GM18499 (cell line): Measurements from ENCODE around the gene SHISA9.

Source experiments
- ATAC-seq: cut with Tn5 transposase; IDR thresholded peaks from one replicate; pipeline ENCODE4 v1.9.1; 2021; ENCODE audit warnings: moderate number of reproducible peaks; ENCODE audit not compliant: insufficient read depth, unreplicated experiment

The SHISA9 gene

DNA sequence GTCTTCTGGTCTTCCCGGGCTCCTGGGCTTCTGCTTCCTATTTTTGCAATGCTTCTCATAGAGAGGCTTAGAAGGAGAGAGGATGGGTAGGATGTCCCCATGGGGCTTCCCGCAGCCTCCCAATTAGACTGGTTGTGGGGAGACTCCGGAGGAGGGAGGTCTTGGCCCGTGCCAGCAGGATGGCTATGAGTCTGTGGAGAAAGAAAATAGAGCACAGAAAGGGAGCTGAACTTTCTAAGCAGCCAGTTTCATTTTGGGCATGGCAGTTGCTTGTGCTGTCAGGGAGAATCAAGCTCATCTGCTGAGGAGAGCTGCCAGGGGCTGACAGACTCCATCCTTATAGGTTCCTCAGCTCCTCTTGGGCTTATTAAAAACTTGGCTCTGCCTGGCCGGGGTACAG is 204.0 kb downstream of the SHISA9 start:
- no peak for ATAC-seq

DNA sequence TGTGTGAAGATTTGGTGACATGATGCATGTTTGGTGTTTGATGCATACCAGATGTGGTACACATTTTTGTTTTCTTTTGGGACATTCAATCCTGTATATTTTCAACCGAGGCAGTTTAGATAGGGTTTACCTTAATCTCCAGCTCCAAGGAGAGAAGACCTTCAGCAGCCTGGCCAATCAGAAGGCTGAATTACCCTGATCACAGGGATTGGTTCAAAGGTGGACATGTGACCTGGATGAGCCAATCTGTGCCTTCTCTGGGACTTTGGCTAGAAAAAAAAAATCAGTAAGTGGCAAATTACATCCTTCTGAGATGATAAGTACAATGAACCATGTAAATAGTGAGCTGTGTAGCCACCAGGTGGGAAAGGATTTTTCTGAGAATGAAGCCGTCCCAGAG is 205.1 kb downstream of the SHISA9 start:
- ATAC-seq = no peak

DNA sequence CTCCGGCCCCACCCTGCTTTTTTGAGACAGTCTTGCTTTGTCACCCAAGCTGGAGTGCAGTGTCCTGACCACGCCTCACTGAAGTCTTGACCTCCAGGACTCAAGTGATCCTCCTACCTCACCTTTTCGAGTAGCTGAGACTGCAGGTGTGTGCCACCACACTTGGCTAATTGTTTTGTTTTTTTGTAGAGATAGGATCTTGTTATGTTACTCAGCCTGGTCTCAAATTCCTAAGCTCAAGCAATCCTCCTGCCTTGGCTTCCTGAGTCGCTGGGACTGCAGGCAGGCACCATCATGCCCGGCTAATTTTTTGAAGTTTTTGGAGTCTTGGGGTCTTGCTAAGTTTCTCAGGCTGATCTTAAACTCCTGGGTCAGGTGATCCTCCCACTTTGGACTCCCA is 206.7 kb downstream of the SHISA9 start:
- no peak for ATAC-seq

DNA sequence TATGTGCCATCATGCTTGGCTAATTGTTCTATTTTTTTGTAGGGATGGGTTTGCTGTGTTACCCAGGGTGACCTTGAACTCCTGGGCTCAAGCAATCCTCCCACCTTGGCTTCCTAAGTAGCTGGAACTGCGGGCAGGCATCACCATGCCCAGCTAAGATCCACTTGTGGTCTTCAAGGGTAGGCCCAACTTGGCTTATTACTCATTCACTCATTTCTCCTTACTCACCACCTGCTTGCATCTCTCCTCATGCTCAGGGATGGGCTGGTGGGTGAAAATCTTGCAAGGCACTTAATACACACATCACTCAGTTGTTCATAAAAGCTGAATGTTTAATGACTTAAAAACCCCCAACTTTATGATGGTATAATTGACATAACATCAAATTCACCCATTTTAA is 207.8 kb downstream of the SHISA9 start:
- no peak for ATAC-seq

DNA sequence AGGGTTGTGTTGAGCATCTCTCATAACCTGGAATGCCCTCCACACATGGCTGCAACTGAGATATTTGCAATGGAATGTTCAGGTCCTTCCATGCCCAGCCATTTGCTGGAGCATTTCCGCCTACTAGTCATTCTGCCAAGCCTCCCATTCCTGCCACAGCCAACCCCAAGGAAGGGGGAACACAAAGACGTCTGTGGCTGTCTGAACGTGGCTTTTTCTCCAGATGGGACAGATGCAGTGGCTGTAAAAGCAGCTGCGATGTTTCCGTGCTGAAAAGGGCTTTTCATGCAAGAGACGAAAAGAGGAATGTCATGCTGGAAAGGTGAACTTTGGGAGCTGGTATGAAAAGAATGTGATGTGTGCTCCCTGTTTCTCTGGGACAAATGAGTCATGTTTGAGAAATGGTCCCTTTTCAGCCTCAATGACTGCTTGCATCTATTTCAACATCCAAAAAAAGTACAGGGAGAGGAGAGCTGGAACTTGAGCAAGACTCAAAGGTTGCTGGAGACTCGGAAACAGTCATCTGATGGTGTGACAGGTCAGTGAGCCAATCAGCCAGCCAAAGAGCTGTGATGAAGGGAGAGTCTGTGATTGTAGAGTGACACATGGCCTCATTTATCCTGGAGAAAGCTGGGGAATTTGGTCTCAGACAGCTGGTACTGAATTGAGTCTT is 208.9 kb downstream of the SHISA9 start:
- ATAC-seq = no peak

DNA sequence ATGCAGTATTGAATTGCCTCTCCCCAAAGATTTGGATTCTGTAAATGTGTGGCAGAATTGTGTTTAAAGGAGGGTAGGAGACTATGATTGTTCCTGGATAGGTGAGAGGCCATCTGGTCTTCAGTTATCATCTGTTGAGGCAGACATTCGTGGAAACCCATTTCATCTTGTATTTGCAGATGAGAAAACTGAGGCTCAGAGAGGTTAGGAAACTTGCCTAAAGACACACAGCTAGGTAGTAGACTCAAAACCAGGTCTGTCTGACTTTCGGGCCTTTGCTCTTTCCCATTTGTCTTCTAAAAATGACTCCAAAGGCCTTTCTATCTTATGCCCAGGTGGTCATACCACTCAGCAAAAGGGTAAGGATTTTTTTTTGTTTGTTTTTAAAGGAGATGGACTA is 210.3 kb downstream of the SHISA9 start:
- no peak for ATAC-seq

DNA sequence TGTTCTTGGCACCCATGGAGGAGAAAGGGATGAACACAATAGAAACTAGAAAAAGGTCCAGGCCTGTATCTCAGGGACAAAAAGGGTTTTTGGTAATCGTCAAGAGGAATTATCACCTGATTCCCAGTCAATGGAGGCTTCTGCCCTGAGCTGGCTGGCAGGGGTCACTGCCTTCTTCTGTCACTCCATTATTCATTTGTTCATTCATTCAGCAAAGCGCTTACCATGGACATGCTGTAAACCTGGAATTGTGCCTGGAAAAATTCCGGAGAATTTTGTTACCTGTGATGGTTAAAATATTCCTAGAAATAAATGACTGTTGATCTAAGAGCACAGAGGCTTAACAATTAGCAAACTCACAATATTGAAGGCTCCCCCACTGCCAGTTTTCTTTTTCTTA is 212.3 kb downstream of the SHISA9 start:
- ATAC-seq = no peak

DNA sequence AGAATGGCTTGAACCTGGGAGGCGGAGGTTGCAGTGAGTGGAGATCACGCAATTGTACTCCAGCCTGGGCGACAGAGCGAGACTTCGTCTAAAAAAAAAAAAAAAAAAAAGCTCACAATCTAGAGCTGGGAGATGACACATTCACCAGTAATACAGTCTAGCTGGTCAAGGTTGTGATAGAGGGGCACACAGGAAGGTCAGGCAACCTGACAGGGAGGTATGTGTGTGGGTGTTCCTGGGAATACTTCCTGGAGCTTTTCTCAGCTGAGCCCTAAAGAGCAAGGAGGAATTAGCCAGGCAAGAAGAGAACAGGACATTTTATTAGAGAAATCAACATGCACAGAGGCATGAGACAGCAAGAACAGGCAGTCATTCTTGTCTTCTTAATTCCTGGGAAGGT is 216.7 kb downstream of the SHISA9 start:
- ATAC-seq = no peak

DNA sequence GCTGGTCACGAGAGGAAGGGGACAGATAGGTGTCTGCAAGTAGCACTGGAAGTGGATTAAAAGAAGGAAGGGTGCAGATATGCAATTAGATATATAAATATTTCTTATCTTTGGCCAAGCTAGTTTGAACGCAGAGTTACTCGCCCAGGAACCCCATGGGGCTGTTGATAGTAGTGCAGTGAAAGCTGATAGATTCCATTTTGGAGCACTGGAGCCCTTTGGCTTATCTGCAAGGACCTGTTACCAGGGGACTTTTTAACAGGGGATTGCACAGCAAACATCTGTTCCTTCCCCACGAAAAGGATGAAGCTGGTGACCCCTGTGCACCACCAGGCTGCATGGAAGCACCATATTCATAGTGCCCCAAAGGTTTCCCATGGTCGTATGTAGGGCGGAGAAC is 218.7 kb downstream of the SHISA9 start:
- ATAC-seq = no peak

DNA sequence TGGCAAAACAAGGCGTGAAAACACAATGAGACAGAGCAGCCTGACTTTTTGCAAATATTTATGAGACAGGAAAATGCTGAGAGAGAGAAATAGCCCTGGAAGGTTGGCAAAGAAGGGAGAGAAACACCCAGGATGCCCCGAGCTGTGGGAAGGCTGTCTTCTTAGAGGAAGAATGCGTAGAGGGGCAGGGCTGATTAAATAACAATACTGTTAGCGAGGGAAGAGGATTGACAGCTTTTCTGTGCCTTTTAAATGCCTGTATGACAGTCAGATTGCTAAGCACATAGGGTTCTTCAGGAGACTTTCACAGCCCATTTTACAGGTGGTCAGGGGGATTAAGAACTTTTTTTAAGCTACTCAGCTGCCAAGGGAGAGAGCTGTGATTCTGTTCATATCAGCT is 219.2 kb downstream of the SHISA9 start:
- ATAC-seq = no peak

DNA sequence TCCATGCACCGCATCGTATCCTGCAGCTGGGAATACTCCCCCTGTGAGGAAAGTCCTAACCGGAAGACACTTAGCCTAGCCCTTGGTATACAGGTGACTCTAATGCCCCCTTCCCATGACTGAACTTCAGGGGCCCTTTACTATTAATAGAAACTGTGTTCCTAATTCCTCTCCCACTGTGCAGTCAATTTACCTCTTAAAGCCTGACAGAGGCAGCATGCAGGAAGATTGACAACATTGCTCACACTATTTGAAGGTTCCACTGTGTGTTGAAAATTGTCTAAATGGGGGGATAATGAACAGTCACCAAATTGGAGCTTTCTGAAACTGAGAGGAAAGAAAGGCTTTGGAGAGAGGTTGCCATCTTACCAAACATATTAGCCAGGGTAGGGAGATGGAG is 222.6 kb downstream of the SHISA9 start:
- no peak for ATAC-seq

DNA sequence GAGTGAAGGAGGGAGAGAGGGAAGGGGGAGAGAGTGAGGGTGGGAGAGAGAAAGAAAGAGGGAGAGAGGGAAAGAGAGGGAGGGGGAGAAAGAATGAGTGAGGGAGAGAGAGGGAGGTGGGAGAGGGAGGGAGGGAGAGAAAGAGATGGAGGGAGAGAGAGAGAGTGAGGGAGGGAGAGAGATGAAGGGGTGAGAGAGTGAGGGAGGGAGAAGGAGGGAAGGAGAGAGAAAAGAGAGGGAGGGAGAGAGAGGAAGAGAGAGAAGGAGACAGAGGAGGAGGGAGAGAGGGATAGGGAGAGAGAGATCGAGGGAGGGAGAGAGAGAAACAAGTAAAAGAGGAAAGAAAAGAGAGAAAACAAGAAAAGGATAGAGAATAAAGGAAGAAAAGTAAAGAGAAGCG is 225.7 kb downstream of the SHISA9 start:
- no peak for ATAC-seq

DNA sequence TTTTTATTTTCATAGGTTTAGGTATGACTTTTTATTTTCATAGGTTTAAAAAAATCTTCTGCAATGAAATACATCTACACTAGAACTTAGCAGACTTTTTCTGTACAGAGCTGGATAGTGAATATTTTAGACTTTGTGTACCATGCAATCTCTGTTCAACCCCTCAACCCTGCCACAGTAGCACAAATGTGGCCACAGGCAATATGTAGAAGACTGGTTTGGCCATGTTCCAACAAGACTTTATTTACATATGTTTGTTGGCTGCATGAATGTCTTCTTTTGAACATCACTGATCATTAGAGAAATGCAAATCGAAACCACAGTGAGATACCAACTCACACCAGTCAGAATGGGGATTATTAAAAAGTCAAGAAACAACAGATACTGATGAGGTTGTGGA is 229.2 kb downstream of the SHISA9 start:
- ATAC-seq = no peak

DNA sequence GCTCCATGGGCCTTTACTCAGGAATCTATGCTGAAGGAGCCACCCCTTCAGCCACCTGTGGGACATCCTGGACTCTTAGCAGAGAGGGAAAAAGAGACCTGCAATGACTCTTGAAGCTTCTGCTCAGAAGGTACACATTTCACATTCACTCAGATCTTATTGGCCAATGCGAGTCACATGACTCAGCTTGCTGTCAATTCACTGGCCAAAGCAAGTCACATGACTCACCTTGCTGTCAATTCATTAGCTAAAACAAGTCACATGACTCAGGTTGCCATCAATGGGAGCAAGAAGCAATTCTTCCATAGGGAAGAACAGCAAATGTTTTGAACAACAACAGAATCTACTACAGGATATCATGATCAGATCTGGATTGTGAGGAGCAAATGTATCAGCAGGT is 233.4 kb downstream of the SHISA9 start:
- no peak for ATAC-seq

DNA sequence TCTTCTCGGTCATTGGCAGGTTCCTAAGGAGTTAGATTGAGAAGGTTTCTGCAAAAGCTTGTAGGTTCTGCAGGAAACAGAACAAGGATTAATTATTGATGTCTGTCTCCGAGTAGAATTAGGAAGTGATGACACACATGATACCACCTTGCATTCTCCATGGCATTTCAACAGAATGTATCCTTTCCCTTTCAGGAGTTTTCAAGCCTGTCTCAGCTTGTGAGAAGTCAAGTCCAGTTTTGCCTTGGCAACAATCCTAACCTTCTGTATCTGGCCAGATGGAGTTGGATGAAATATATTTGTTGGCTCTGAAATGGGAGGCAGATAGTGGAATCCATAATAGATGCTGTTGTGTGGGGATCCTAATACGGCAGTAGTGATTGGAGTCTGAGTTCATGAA is 235.5 kb downstream of the SHISA9 start:
- no peak for ATAC-seq

DNA sequence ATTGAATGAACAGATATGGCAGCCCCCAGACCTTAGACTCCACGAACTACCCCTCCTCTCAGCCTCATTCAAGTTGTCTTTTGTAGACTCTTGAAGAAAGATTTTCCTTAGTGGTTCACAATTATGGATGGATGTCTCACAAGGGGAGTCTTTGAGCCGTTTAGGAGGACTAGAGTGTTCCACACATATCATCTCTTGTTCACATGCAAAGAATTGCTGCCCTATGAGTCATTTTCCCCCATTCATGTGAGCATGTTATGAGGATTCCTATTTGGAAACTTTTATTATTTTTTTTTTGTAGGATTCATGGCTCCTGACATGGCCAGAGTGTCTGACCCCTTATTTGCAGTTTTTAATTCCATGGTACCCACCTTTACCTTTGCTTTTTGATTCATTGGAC is 237.1 kb downstream of the SHISA9 start:
- ATAC-seq = no peak

DNA sequence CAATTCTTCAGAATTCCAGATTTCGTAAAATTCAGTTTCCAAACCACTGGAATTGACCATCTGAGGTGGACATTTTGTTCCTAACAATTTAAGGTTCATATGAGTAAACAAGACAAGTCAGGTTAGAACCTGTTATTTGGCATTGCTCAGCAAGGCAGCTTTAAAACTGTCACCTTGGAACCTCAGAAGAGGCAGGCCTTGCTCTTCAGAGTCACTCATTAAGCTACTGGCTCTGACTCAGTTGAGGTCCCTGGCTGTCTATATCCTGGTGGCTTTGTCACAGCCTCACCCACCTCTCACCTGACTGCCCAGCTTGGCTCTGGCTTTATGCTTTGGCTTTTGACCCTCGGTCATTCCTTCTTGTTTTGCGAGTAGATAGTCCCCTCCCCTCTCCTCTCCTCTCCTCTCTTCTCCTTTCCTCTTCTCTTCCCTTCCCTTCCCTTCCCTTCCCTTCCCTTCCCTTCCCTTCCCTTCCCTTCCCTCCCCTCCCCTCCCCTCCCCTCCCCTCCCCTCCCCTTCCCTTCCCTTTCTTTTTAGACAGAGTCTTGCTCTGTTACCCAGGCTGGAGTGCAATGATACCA is 238.4 kb downstream of the SHISA9 start:
- ATAC-seq = no peak

DNA sequence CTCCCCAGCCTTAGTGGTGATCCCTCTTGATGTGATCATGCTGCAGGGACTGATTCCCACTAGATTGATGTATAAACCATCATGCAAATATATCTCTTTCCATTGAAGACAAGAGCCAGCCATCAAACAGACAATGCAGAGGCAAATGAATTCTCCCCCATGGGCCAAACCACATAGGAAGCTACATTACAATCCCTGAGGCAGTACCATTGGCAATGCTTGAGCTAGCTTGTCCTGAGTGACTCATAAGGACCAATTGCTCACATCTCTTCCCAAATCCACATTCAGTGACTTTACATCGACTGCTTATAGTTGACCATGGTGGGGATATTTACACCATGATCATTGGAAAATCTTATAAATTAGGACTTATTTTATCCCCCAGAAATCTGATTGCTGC is 242.2 kb downstream of the SHISA9 start:
- ATAC-seq = no peak

DNA sequence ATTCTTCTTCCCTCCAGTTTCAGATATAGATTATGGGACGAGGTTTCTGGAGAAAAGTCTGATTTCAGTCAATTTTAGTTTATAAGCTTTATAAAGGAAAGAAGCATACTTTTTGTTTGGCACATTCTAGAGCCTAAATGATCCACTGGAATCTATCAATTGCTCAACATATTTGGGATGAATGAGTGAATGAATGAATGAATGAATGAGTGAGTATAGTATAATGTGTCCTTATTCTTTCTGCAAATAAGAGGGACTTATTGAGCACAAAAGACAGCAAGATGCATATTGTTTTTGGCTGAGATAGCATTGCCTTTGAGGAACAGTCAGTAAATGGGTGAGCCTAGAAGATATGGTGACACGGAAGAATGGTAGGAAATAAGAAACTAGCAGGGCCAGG is 245.4 kb downstream of the SHISA9 start:
- no peak for ATAC-seq

DNA sequence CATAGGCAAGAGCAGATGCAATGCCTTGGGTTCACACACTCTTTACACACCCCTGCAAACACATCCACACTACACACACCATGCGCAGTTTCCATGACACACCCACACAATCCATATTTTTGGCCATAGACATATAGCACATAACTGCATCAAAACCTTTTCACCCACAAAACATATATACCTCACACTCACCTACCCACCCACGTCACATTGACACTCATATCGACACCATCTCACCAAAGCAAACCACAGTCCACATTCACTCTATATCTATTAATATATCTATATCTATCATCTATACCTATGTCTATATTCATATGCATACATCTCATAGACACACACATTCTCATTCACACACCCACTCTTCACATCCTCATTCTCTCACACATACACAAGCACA is 246.9 kb downstream of the SHISA9 start:
- no peak for ATAC-seq

DNA sequence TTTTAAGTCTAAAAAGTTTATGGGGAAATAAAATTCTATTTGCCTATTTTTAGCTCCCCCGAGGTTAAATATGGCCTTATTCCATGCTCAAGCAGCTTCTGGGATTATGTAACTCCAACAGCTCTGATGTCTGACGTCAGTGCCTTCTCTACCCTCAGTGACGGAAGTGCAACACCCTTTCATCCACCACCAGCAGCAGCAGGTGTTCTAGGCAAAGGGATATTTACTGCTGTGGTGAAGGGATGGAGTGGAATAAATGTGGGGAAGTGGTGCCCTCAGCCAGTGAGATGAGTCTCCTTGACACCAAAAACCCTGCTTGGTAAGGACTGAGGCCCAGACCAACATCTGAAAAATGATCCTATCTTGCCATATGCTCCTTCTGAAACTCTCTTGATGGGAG is 247.4 kb downstream of the SHISA9 start:
- ATAC-seq = no peak

DNA sequence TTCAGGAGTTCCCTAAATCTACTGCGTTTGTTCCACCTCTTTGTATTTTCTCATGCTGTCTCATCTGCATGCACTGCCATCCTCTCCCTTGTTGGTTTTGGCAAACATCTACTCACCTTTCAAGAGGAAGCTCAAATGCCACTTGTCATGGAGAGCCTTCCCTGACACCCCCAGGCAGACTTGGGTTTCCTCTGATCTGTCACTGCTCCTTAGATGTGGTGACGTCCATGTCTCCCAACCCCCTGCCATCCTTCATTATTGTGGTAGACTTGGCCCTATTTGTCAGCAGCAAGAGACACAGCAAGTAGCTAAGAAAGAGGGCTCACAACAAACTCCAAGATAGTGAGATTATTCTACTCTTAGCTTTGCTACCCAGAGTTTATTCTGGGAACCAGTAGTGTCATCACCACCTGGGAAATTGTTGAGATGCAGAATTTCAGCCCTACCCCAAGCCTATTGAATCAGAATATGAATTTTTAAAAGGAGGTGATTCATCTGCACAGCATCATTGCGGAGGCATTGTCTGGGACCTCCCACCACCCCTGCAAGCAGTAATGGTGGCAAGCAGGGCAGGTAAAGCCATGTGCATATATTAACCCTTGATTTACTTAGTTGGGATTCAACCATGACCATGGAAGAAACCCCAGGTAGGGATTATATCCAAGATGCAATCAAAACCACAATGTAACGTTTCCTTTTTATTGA is 248.9 kb downstream of the SHISA9 start:
- no peak for ATAC-seq
